SK-N-SH treated with all-trans-retinoic acid at 6 μM for 48 hours (cell line): ENCODE measurements around the gene KSR2.

ENCODE experiments used
- ATAC-seq: fragments of 200-7000 bp; cut with Tn5 transposase; 3 replicates; pipeline ENCODE4 v1.9.1; 2020; ENCODE audit warnings: mild to moderate bottlenecking, moderate library complexity
- ARNTL ChIP-seq: fragments of 450-650 bp; formaldehyde crosslinking; IDR thresholded peaks from 2 replicates; pipeline ENCODE4 v1.5.0; 2020; ENCODE audit warnings: low read depth, mild to moderate bottlenecking, moderate library complexity, borderline replicate concordance
- BACH2 ChIP-seq: fragments of 250-450 bp; sonication (Bioruptor Pico); IDR thresholded peaks from 2 replicates; pipeline ENCODE4 v1.9.0; 2021; ENCODE audit warnings: mild to moderate bottlenecking, borderline replicate concordance
- CREB5 ChIP-seq: fragments of 250-450 bp; sonication (Bioruptor Pico); IDR thresholded peaks from 2 replicates; pipeline ENCODE4 v1.5.1; 2020; ENCODE audit warnings: low read depth, mild to moderate bottlenecking, moderate library complexity
- ESRRG ChIP-seq: fragments of 250-450 bp; sonication (Bioruptor Pico); IDR thresholded peaks from 2 replicates; pipeline ENCODE4 v1.6.1; 2021; ENCODE audit warnings: mild to moderate bottlenecking
- OSR1 ChIP-seq: fragments of 250-450 bp; sonication (Bioruptor Pico); IDR thresholded peaks from 2 replicates; pipeline ENCODE4 v1.8.0; 2022; ENCODE audit warnings: moderate library complexity, mild to moderate bottlenecking, inconsistent platforms
- PATZ1 ChIP-seq: fragments of 250-450 bp; sonication (Bioruptor Pico); IDR thresholded peaks from 2 replicates; pipeline ENCODE4 v1.8.0; 2020; ENCODE audit warnings: mild to moderate bottlenecking, moderate library complexity, borderline replicate concordance
- POU6F1 ChIP-seq: fragments of 250-450 bp; sonication (Bioruptor Pico); IDR thresholded peaks from 2 replicates; pipeline ENCODE4 v1.8.0; 2021; ENCODE audit warnings: low read depth, mild to moderate bottlenecking, moderate library complexity, borderline replicate concordance
- RARB ChIP-seq: fragments of 250-450 bp; sonication (Bioruptor Pico); IDR thresholded peaks from 2 replicates; pipeline ENCODE4 v1.8.0; 2021; ENCODE audit warnings: mild to moderate bottlenecking, moderate library complexity
- SNAI2 ChIP-seq: fragments of 250-450 bp; sonication (Bioruptor Pico); IDR thresholded peaks from 2 replicates; pipeline ENCODE4 v1.5.0; 2020; ENCODE audit warnings: mild to moderate bottlenecking, moderate library complexity
- TCF4 ChIP-seq: fragments of 250-450 bp; sonication (Bioruptor Pico); IDR thresholded peaks from 2 replicates; pipeline ENCODE4 v1.8.0; 2021; ENCODE audit warnings: mild to moderate bottlenecking, moderate library complexity, borderline replicate concordance
- TOX ChIP-seq: fragments of 250-450 bp; sonication (Bioruptor Pico); IDR thresholded peaks from 2 replicates; pipeline ENCODE4 v1.8.0; 2021; ENCODE audit warnings: mild to moderate bottlenecking, moderate library complexity, borderline replicate concordance
- TSHZ2 ChIP-seq: fragments of 250-450 bp; sonication (Bioruptor Pico); IDR thresholded peaks from 2 replicates; pipeline ENCODE4 v1.5.0; 2020; ENCODE audit warnings: mild to moderate bottlenecking, moderate library complexity
- ZC3H10 ChIP-seq: fragments of 250-450 bp; sonication (Bioruptor Pico); IDR thresholded peaks from 2 replicates; pipeline ENCODE4 v1.5.1; 2021; ENCODE audit warnings: mild to moderate bottlenecking, moderate library complexity
- ZFP30 ChIP-seq: fragments of 450-650 bp; formaldehyde crosslinking; IDR thresholded peaks from 2 replicates; pipeline ENCODE4 v1.5.0; 2022; ENCODE audit warnings: mild to moderate bottlenecking, moderate library complexity
- ZNF565 ChIP-seq: fragments of 450-650 bp; formaldehyde crosslinking; conservative IDR thresholded peaks from 2 replicates; pipeline ENCODE4 v1.5.0; 2020; ENCODE audit warnings: low read depth, mild to moderate bottlenecking, moderate library complexity
- ZNF70 ChIP-seq: fragments of 450-650 bp; formaldehyde crosslinking; IDR thresholded peaks from 2 replicates; pipeline ENCODE4 v1.5.0; 2020; ENCODE audit warnings: mild to moderate bottlenecking, moderate library complexity
- ZNF8 ChIP-seq: fragments of 450-650 bp; formaldehyde crosslinking; IDR thresholded peaks from 2 replicates; pipeline ENCODE4 v1.5.0; 2020; ENCODE audit warnings: mild to moderate bottlenecking, moderate library complexity

The KSR2 gene

GRCh38 chr12:117936722-117937484 is 31.9 kb downstream of the KSR2 start:
- no peak for ATAC-seq
- no peak for TF ChIP-seq PATZ1 (CRISPR knock-in tag)
- no peak for TF ChIP-seq SNAI2 (CRISPR knock-in tag)
- no peak for TF ChIP-seq ZFP30 (CRISPR knock-in tag)
- no peak for TF ChIP-seq TOX (CRISPR knock-in tag)
- no peak for TF ChIP-seq ZNF565
- TF ChIP-seq CREB5 (CRISPR knock-in tag) = no peak
- TF ChIP-seq ESRRG (CRISPR knock-in tag) = no peak
- TF ChIP-seq TCF4 (CRISPR knock-in tag) = no peak
- TF ChIP-seq TSHZ2 (CRISPR knock-in tag) = no peak
- no peak for TF ChIP-seq ARNTL (CRISPR knock-in tag)
- no peak for TF ChIP-seq ZNF70 (CRISPR knock-in tag)
- no peak for TF ChIP-seq ZC3H10
- TF ChIP-seq, all 23 proteins: peak for 0

GRCh38 chr12:117933545-117933944 is 35.2 kb downstream of the KSR2 start:
- no peak for TF ChIP-seq TOX (CRISPR knock-in tag)
- no peak for TF ChIP-seq ZNF8
- no peak for TF ChIP-seq ZC3H10
- ATAC-seq = no peak

- no peak for TF ChIP-seq BACH2 (CRISPR knock-in tag)
- no peak for TF ChIP-seq ZC3H10
- TF ChIP-seq POU6F1 (CRISPR knock-in tag) = no peak
- TF ChIP-seq ZNF70 (CRISPR knock-in tag) = no peak
- no peak for TF ChIP-seq OSR1 (CRISPR knock-in tag)
- no peak for TF ChIP-seq RARB (CRISPR knock-in tag)
- ATAC-seq = no peak
Observed at GRCh38 chr12:117926391-117926899, 42.3 kb downstream of the KSR2 start.

GRCh38 chr12:117921929-117922777 is 46.6 kb downstream of the KSR2 start:
- ATAC-seq = no peak
- TF ChIP-seq PATZ1 (CRISPR knock-in tag) = no peak
- TF ChIP-seq BACH2 (CRISPR knock-in tag) = no peak
- no peak for TF ChIP-seq TSHZ2 (CRISPR knock-in tag)
- no peak for TF ChIP-seq ZFP30 (CRISPR knock-in tag)
- TF ChIP-seq ZNF8 = no peak
- TF ChIP-seq ESRRG (CRISPR knock-in tag) = no peak
- TF ChIP-seq SNAI2 (CRISPR knock-in tag) = no peak
- TF ChIP-seq POU6F1 (CRISPR knock-in tag) = no peak
- TF ChIP-seq ARNTL (CRISPR knock-in tag) = no peak
- no peak for TF ChIP-seq TOX (CRISPR knock-in tag)
